ENCODE results near the gene CFAP20.
"Not testable (repeated sequence)": the region's sequence is repeated elsewhere in the genome, so short reads cannot be mapped to it uniquely, and the experiment has no call there.

The CFAP20 gene

GRCh38 chr16:58095575-58095960 lies 33.6 kb downstream of the CFAP20 start:
- DNase-seq = not testable (repeated sequence)

- DNase-seq = no peak
Observed at GRCh38 chr16:58094791-58095574, 34.2 kb downstream of the CFAP20 start.

- no peak for DNase-seq
Observed at GRCh38 chr16:58094026-58094425, 35.2 kb downstream of the CFAP20 start.

- not testable (repeated sequence) for DNase-seq
Observed at GRCh38 chr16:58090396-58090795, 38.8 kb downstream of the CFAP20 start.

GRCh38 chr16:58088091-58088490 lies 41.1 kb downstream of the CFAP20 start:
- no peak for DNase-seq

- DNase-seq = no peak
Observed at GRCh38 chr16:58087209-58087913, 41.8 kb downstream of the CFAP20 start.

- no peak for DNase-seq
Observed at GRCh38 chr16:58086381-58087208, 42.6 kb downstream of the CFAP20 start.

GRCh38 chr16:58085584-58086251 lies 43.5 kb downstream of the CFAP20 start:
- DNase-seq = no peak

- no peak for DNase-seq
Observed at GRCh38 chr16:58085171-58085570, 44.0 kb downstream of the CFAP20 start.

- no peak for DNase-seq
Observed at GRCh38 chr16:58084635-58085034, 44.5 kb downstream of the CFAP20 start.

- DNase-seq = no peak
Observed at GRCh38 chr16:58082381-58082780, 46.8 kb downstream of the CFAP20 start.

- not testable (repeated sequence) for DNase-seq
Observed at GRCh38 chr16:58080657-58081056, 48.5 kb downstream of the CFAP20 start.

GRCh38 chr16:58077796-58078195 lies 51.4 kb downstream of the CFAP20 start:
- no peak for DNase-seq

GRCh38 chr16:58076514-58076913 lies 52.7 kb downstream of the CFAP20 start:
- no peak for DNase-seq

- no peak for DNase-seq
Observed at GRCh38 chr16:58074657-58075056, 54.5 kb downstream of the CFAP20 start.

- DNase-seq = not testable (repeated sequence)
Observed at GRCh38 chr16:58073086-58073485, 56.1 kb downstream of the CFAP20 start.

- DNase-seq = not testable (repeated sequence)
Observed at GRCh38 chr16:58072134-58072533, 57.0 kb downstream of the CFAP20 start.

- no peak for DNase-seq
Observed at GRCh38 chr16:58070585-58070984, 58.6 kb downstream of the CFAP20 start.
